Neural cell (in vitro differentiated cells): ENCODE data around the gene PDE6H. TPM values are rescaled to one million over a fixed set of nuclear protein-coding genes. Genes with fewer than 3 reads are reported as not detected.

ENCODE experiments used
- H2AFZ ChIP-seq: fragments of 200-600, 300-800 bp; sonication (generic), shearing (Covaris generic); 2 replicates; pipeline ENCODE4 v1.6.0; 2014; ENCODE audit warnings: low read depth, mild to moderate bottlenecking, antibody characterized with exemption, low read length, moderate library complexity
- H3F3A ChIP-seq: fragments of 200-600 bp; shearing (Covaris generic); 2 replicates; pipeline ENCODE4 v1.6.1; 2016; ENCODE audit warnings: mild to moderate bottlenecking, moderate library complexity, mixed read lengths, antibody characterized with exemption, low read length; ENCODE audit not compliant: insufficient read depth, poor library complexity, severe bottlenecking
- H3K27ac ChIP-seq: fragments of 200-600, 300-800 bp; sonication (generic), shearing (Covaris generic); 2 replicates; pipeline ENCODE4 v1.5.1; 2014; ENCODE audit warnings: mild to moderate bottlenecking, low read length, moderate library complexity
- H3K27me3 ChIP-seq: fragments of 300-800, 200-600 bp; sonication (generic), shearing (Covaris generic); 2 replicates; pipeline ENCODE4 v1.6.0; 2014; ENCODE audit warnings: mild to moderate bottlenecking, low read depth, low read length, moderate library complexity; ENCODE audit not compliant: insufficient read depth
- H3K36me3 ChIP-seq: fragments of 300-800, 200-600 bp; sonication (generic), shearing (Covaris generic); 2 replicates; pipeline ENCODE4 v1.5.1; 2014; ENCODE audit warnings: mild to moderate bottlenecking, antibody characterized with exemption, low read length, moderate library complexity; ENCODE audit not compliant: insufficient read depth
- H3K4me2 ChIP-seq: fragments of 300-800, 200-600 bp; sonication (generic), shearing (Covaris generic); 2 replicates; pipeline ENCODE4 v1.6.0; 2014; ENCODE audit warnings: mild to moderate bottlenecking, low read length
- H3K4me3 ChIP-seq: fragments of 300-800, 200-600 bp; sonication (generic), shearing (Covaris generic); 2 replicates; pipeline ENCODE4 v1.5.1; 2014; ENCODE audit warnings: mild to moderate bottlenecking, low read length, moderate library complexity
- H3K79me2 ChIP-seq: fragments of 200-600 bp; shearing (Covaris generic); replicated peaks from 2 replicates; pipeline ENCODE4 v1.6.0; 2014; ENCODE audit warnings: mild to moderate bottlenecking, low read length, moderate library complexity; ENCODE audit not compliant: insufficient read depth
- H3K9ac ChIP-seq: fragments of 300-800, 200-600 bp; sonication (generic), shearing (Covaris generic); 2 replicates; pipeline ENCODE4 v1.6.1; 2016; ENCODE audit warnings: mild to moderate bottlenecking, low read length, mixed read lengths
- H3K9me2 ChIP-seq: fragments of 200-600 bp; shearing (Covaris generic); 2 replicates; pipeline ENCODE4 v1.6.1; 2016; ENCODE audit warnings: mild to moderate bottlenecking, low read length, mixed read lengths; ENCODE audit not compliant: insufficient read depth
- H3K9me3 ChIP-seq: fragments of 200-600, 300-800 bp; sonication (generic), shearing (Covaris generic); 2 replicates; pipeline ENCODE4 v1.6.1; 2016; ENCODE audit warnings: mild to moderate bottlenecking, mixed run types, low read length, moderate library complexity, mixed read lengths
- H4K20me1 ChIP-seq: fragments of 200-600 bp; shearing (Covaris generic); 2 replicates; pipeline ENCODE4 v1.6.1; 2016; ENCODE audit warnings: mild to moderate bottlenecking, mixed run types; ENCODE audit not compliant: insufficient read depth
- CTCF ChIP-seq: fragments of 450-650 bp; IDR thresholded peaks from 2 replicates; pipeline ENCODE4 v1.5.1; 2014; ENCODE audit warnings: antibody characterized with exemption, mild to moderate bottlenecking, moderate library complexity; ENCODE audit not compliant: poor library complexity, severe bottlenecking
- EP300 ChIP-seq: fragments of 450-650 bp; conservative IDR thresholded peaks from 2 replicates; pipeline ENCODE4 v1.6.1; 2014; ENCODE audit warnings: antibody characterized with exemption, mild to moderate bottlenecking, moderate library complexity; ENCODE audit not compliant: poor library complexity, severe bottlenecking
- EZH2 ChIP-seq: fragments of 200-600, 300-800 bp; shearing (Covaris generic), sonication (generic); IDR thresholded peaks from 2 replicates; pipeline ENCODE4 v1.6.1; 2014; ENCODE audit warnings: antibody characterized with exemption, low read length, borderline replicate concordance, mild to moderate bottlenecking; ENCODE audit not compliant: insufficient read depth, poor library complexity, severe bottlenecking
- MXI1 ChIP-seq: fragments of 450-650 bp; conservative IDR thresholded peaks from 2 replicates; pipeline ENCODE4 v1.6.1; 2014; ENCODE audit warnings: antibody characterized with exemption, mild to moderate bottlenecking; ENCODE audit not compliant: poor library complexity, severe bottlenecking
- RAD21 ChIP-seq: fragments of 450-650 bp; conservative IDR thresholded peaks from 2 replicates; pipeline ENCODE4 v1.6.1; 2014; ENCODE audit warnings: antibody characterized with exemption, mild to moderate bottlenecking, moderate library complexity
- SMC3 ChIP-seq: fragments of 450-650 bp; conservative IDR thresholded peaks from 2 replicates; pipeline ENCODE4 v1.6.1; 2014; ENCODE audit warnings: antibody characterized with exemption, mild to moderate bottlenecking, moderate library complexity; ENCODE audit not compliant: poor library complexity
- polyA plus RNA-seq: library from polyadenylated mRNA; depleted of rRNA; stranded (reverse); fragments of >200 nt; gene quantifications from 2 replicates; pipeline ENCODE4 v1.2.3, GENCODE V29; 2014

Gene PDE6H
- polyA plus RNA-seq, 1 donor from 2014 or later = not detected

- no peak for TF ChIP-seq MXI1
- TF ChIP-seq CTCF = no peak
- Histone ChIP-seq H3K9ac (no peak overlapping the region), H3K27me3 (no peaks in the 10 kb centered on the region), H2AFZ (no peak overlapping the region), H3K4me2 (no peak overlapping the region), H4K20me1 (no peaks in the 10 kb centered on the region), H3K79me2 (no peaks in the 10 kb centered on the region), H3K4me3 (no peak overlapping the region), H3K9me2 (no peaks in the 10 kb centered on the region), H3F3A (no peaks in the 10 kb centered on the region), H3K9me3 (no peaks in the 10 kb centered on the region), H3K36me3 (no peaks in the 10 kb centered on the region), H3K27ac (no peak overlapping the region)
Measured at GRCh38 chr12:15014708-15015107, 41.9 kb downstream of the PDE6H start.

- no peak overlapping the region for H2AFZ ChIP-seq
- H3K9me2 ChIP-seq = no peaks in the 10 kb centered on the region
- H3K9me3 ChIP-seq = no peaks in the 10 kb centered on the region
- no peaks in the 10 kb centered on the region for H3F3A ChIP-seq
- H3K27ac ChIP-seq = no peak overlapping the region
- H4K20me1 ChIP-seq = no peaks in the 10 kb centered on the region
- TF ChIP-seq RAD21 (no peak), CTCF (no peak), EZH2 (no peak), SMC3 (no peak)
- no peak overlapping the region for H3K4me3 ChIP-seq
- H3K4me2 ChIP-seq = no peak overlapping the region
- H3K27me3 ChIP-seq = no peaks in the 10 kb centered on the region
- H3K79me2 ChIP-seq = no peaks in the 10 kb centered on the region
- H3K9ac ChIP-seq = no peak overlapping the region
- H3K36me3 ChIP-seq = no peaks in the 10 kb centered on the region
Measured at GRCh38 chr12:15015121-15015520, 42.3 kb downstream of the PDE6H start.

- Histone ChIP-seq H2AFZ (no peak overlapping the region), H3K79me2 (no peaks in the 10 kb centered on the region), H3K27ac (no peak overlapping the region), H3K4me3 (no peak overlapping the region), H3K9me3 (no peaks in the 10 kb centered on the region), H3F3A (no peaks in the 10 kb centered on the region), H3K27me3 (no peaks in the 10 kb centered on the region), H3K9ac (no peak overlapping the region), H3K36me3 (no peaks in the 10 kb centered on the region), H3K4me2 (no peak overlapping the region), H4K20me1 (no peaks in the 10 kb centered on the region), H3K9me2 (no peaks in the 10 kb centered on the region)
- TF ChIP-seq EP300 = no peak
- TF ChIP-seq MXI1 = no peak
Measured at GRCh38 chr12:15020156-15020555, 47.3 kb downstream of the PDE6H start.

Other genes starting within 250 kb of the PDE6H start
- 11.2 and 12.9 TPM in 2 replicates for gene WBP11, start 169.6 kb upstream of the PDE6H start, polyA plus RNA-seq
- 3.8 and 4.8 TPM in 2 replicates for gene C12orf60, start 169.4 kb upstream of the PDE6H start, polyA plus RNA-seq
- gene SMCO3, start 158.9 kb upstream of the PDE6H start, polyA plus RNA-seq = 2.7 and 3.7 TPM in 2 replicates
- gene ART4, start 129.5 kb upstream of the PDE6H start, polyA plus RNA-seq = not detected in 2 replicates
- 0.90 TPM in 1 of 2 replicates, not detected in the other for gene MGP, start 87.2 kb upstream of the PDE6H start, polyA plus RNA-seq
- gene ERP27, start 34.5 kb upstream of the PDE6H start, polyA plus RNA-seq = not detected in 2 replicates
- 4.2 and 7.7 TPM in 2 replicates for gene ARHGDIB, start 11.4 kb upstream of the PDE6H start, polyA plus RNA-seq
- 0.70 and 0.87 TPM in 2 replicates for gene RERG, start 248.4 kb downstream of the PDE6H start, polyA plus RNA-seq